ENCODE data around the gene ZNF195.
"Not testable (repeated sequence)": the region's sequence is repeated elsewhere in the genome, so short reads cannot be mapped to it uniquely, and the experiment has no call there.

The ZNF195 gene

GRCh38 chr11:3402181-3402860 lies 23.4 kb upstream of the ZNF195 start:
- DNase-seq: not testable (repeated sequence)

- DNase-seq: not testable (repeated sequence)
Observed at GRCh38 chr11:3401052-3401451, 22.1 kb upstream of the ZNF195 start.

GRCh38 chr11:3398509-3398908 lies 19.6 kb upstream of the ZNF195 start:
- DNase-seq: not testable (repeated sequence)

GRCh38 chr11:3398106-3398505 lies 19.2 kb upstream of the ZNF195 start:
- DNase-seq: not testable (repeated sequence)

- not testable (repeated sequence) for DNase-seq
Observed at GRCh38 chr11:3397210-3397609, 18.3 kb upstream of the ZNF195 start.

GRCh38 chr11:3395468-3395867 lies 16.5 kb upstream of the ZNF195 start:
- not testable (repeated sequence) for DNase-seq

- DNase-seq: not testable (repeated sequence)
Observed at GRCh38 chr11:3394956-3395355, 16.0 kb upstream of the ZNF195 start.

- not testable (repeated sequence) for DNase-seq
Observed at GRCh38 chr11:3393450-3393849, 14.5 kb upstream of the ZNF195 start.

- DNase-seq: no peak
Observed at GRCh38 chr11:3382613-3383285, 3.8 kb upstream of the ZNF195 start.

- no peak for DNase-seq
Observed at GRCh38 chr11:3381794-3382193, 2.8 kb upstream of the ZNF195 start.

- DNase-seq: no peak
Observed at GRCh38 chr11:3380706-3381545, 2.0 kb upstream of the ZNF195 start.

GRCh38 chr11:3375552-3375951 lies 3.4 kb downstream of the ZNF195 start:
- DNase-seq: no peak

GRCh38 chr11:3370311-3370870 lies 8.6 kb downstream of the ZNF195 start:
- DNase-seq: no peak

- DNase-seq: no peak
Observed at GRCh38 chr11:3369366-3369765, 9.6 kb downstream of the ZNF195 start.

- DNase-seq: no peak
Observed at GRCh38 chr11:3368199-3368598, 10.7 kb downstream of the ZNF195 start.

- no peak for DNase-seq
Observed at GRCh38 chr11:3367221-3367620, 11.7 kb downstream of the ZNF195 start.

GRCh38 chr11:3359092-3359824 lies 19.7 kb downstream of the ZNF195 start:
- DNase-seq: no peak

- no peak for DNase-seq
Observed at GRCh38 chr11:3357994-3358676, 20.8 kb downstream of the ZNF195 start.

GRCh38 chr11:3357302-3357701 lies 21.6 kb downstream of the ZNF195 start:
- DNase-seq: no peak

- DNase-seq: no peak
Observed at GRCh38 chr11:3356858-3357257, 22.1 kb downstream of the ZNF195 start.

GRCh38 chr11:3353066-3353465 lies 25.9 kb downstream of the ZNF195 start:
- no peak for DNase-seq

GRCh38 chr11:3347127-3347526 lies 31.8 kb downstream of the ZNF195 start:
- no peak for DNase-seq
